Nucleus accumbens (tissue), 56 donors: Measurements from ENCODE around the gene S1PR4.
"Not testable (repeated sequence)": the region's sequence is repeated elsewhere in the genome, so short reads cannot be mapped to it uniquely, and the experiment has no call there.

ENCODE experiments used
- DNase-seq, 56 donors: peaks; one replicate each; lab custom pipeline; 2025; lab: John Stamatoyannopoulos, UW

S1PR4 gene

GRCh38 chr19:3176715-3177501, 1.7 kb upstream of the S1PR4 start:
- no peak for DNase-seq

GRCh38 chr19:3178973-3179738, 587 bp downstream of the S1PR4 start:
- no peak for DNase-seq

- DNase-seq, result no peak
These were observed 1.2 kb downstream of the S1PR4 start for GRCh38 chr19:3179739-3180293.

GRCh38 chr19:3183721-3184641, 5.4 kb downstream of the S1PR4 start:
- DNase-seq, result no peak

DNA sequence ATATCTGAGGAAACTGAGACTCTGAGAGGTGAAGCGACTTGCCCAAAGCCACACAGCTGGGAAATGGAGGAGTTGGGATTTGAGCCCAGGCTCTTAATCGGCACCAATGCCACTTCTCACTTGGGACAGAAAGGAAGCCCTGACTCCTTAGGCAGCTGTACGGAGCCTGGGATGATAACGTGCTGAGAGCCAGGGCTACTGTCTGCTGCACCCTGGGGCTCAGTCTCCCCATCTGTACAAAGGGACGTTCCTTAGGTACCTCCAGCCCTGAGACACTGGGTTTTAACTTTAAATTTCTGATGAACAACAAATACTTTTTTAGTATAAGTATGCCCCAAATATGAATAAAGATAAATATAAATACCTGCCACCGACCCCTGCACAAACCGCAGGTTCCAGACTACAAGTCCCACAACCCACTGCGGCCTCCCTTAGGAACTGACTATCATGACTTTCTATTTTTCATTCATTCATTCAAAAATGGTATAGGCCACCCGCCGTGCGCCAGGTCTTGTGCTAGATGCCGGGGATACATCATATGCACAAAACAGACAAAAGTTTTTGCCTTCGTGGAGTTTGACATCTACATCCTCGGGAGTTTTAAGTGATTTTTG, 6.4 kb downstream of the S1PR4 start:
- DNase-seq, result peak in 33 of 56 donors; percentile 46 to 94 (median 83)

GRCh38 chr19:3185461-3186159, 7.0 kb downstream of the S1PR4 start, which contains the start of gene NCLN:
NCLN (plus strand) TSS chr19:3185930; CDS start chr19:3186031, 101 bp downstream.
- DNase-seq, result peak; percentile 62 to 100 (median 96)

GRCh38 chr19:3186160-3186688, 7.7 kb downstream of the S1PR4 start:
- peak in 1 of 56 donors; percentile 8 for DNase-seq

DNA sequence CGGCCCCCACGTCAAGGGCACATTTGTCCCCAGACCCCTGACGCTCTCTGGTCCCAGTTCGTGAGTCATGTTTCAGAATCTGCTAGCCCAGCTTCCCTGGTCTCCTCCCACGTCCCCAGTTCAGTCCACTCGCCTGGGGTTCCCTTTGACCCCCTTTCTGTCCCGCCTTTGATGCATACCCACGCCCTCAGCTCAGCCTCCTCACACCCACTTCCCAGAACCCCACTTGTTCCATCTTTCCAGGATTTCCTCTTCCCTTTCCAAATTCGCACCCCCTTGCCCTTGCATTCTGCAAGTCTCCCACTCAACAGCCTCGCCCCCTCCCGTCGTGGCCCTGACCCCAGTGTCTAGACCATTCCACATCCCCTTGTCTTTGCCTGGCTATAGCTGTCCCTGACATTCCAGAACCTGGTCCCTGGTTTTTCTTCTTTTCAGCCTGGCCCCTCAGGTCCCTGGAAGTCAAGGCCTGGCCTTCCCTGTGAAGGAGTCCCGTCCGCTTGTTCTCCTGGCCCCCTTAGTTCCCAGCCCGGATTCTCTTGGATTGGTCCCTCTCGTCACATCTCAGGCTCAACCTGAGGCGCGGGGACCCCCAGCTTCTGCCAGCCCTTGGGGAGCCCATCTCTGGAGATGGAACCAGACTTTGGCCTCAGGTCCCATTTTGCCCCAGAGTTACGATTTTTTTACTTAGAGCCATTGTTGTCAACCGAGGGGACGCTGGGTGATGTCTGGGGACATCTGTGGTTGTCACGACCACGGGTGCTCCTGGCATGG, 8.5 kb downstream of the S1PR4 start:
- no peak for DNase-seq

- DNase-seq, result no peak
These were observed 9.3 kb downstream of the S1PR4 start for GRCh38 chr19:3187662-3188511.

- no peak for DNase-seq
These were observed 10.3 kb downstream of the S1PR4 start for GRCh38 chr19:3188627-3189596.

DNA sequence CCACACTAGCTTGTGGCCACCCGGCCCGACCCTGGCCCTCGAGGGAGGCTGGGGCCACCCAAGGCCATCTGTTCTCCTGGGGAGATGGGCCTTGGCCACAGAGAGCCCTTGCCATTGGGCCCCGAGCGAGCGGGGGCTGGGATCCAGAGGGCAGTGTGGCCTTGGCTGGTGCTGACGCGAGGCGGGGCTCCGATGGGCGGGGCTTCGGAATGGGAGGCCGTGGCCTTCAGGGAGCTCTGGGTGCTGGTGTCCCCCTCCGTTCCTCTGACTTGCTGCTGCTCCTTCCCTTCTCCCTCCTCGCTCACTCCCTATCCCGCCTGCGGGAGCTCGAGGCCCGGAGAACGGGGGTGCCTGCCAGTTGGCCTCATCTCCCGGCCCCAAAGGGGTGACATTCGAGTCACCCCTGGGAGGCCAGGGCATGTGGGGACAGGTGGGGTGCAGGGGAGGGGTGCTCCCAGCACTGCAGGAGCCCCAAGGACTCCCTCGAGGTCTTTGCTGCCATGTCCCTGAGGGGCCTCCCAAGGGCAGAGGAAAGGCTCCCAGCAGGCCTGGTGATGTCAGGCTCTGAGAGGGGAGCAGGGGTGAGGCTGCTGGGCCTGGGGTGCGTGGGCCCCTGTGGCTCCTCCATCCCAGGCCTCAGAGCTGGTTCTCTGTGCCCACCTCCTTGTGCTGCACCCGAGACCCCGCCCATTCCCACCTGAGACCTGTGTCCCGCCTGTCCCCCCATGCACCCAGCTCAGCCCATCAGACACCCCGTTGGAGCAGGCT, 11.3 kb downstream of the S1PR4 start:
- no peak for DNase-seq

DNA sequence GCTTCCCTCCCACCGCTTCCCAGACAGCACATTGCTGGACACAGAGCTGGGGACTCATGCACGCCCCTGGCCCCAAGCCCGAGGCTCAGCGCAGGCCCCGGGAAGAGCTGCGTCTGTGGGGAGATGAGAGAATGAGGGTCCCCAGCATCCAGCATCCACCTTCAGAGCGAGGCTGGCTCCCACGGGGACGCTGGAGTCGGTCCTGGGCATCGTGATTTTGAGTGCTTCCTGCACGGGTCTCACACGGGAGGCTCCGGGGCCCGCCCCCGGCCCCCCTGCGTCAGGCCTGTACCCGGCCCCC, 11.9 kb downstream of the S1PR4 start:
- no peak for DNase-seq

GRCh38 chr19:3190921-3191805, 12.6 kb downstream of the S1PR4 start:
- no peak for DNase-seq

DNA sequence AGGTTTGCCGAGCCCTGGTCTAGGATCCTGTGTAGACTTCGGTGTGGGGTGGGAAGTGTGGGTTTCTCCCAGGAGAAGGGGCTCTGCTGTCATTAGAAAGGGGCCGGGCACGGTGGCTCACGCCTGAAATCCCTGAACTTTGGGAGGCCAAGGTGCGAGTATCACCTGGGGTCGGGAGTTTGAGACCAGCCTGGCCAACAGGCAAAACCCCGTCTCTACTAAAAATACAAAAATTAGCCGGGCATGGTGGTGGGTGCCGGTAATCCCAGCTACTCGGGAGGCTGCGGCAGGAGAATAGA, 13.2 kb downstream of the S1PR4 start:
- DNase-seq, result not testable (repeated sequence)

GRCh38 chr19:3192228-3192635, 13.7 kb downstream of the S1PR4 start:
- DNase-seq, result no peak
